Mucosa of stomach (tissue), 1 donor: Measurements from ENCODE around the gene SLC35E2B.
A peak's percentile ranks its signal among the peaks of the same experiment; 100 is the strongest.
"Not testable (repeated sequence)": the region's sequence is repeated elsewhere in the genome, so short reads cannot be mapped to it uniquely, and the experiment has no call there.

ENCODE experiments used
- H3K27me3 ChIP-seq: one replicate; pipeline ENCODE4 v1.7.0; 2013; ENCODE audit warnings: mild to moderate bottlenecking, low read length; ENCODE audit not compliant: control insufficient read depth, insufficient read depth
- H3K36me3 ChIP-seq: one replicate; pipeline ENCODE4 v1.7.0; 2013; ENCODE audit warnings: low read length; ENCODE audit not compliant: control insufficient read depth, insufficient read depth
- H3K4me1 ChIP-seq: one replicate; pipeline ENCODE4 v1.7.0; 2013; ENCODE audit warnings: mild to moderate bottlenecking, low read length; ENCODE audit not compliant: control insufficient read depth, insufficient read depth
- H3K4me3 ChIP-seq: one replicate; pipeline ENCODE4 v1.7.0; 2013; ENCODE audit warnings: low read length
- H3K9ac ChIP-seq: one replicate; pipeline ENCODE4 v1.7.0; 2013; ENCODE audit warnings: mild to moderate bottlenecking, low read length, moderate library complexity
- H3K9me3 ChIP-seq: one replicate; pipeline ENCODE4 v1.7.0; 2013; ENCODE audit warnings: mild to moderate bottlenecking, low read length, moderate library complexity; ENCODE audit not compliant: control insufficient read depth
- donor health status: Pancreatic carcinoma.

SLC35E2B gene

GRCh38 chr1:1692714-1693647 lies at the start of gene SLC35E2B:
Gene SLC35E2B, minus strand, starts transcription at chr1:1692795. Its CDS starts 16,096 bp downstream, at chr1:1676699.
- peak within 1 kb of the TSS; percentile 47 for H3K9ac ChIP-seq
- not testable (repeated sequence) for H3K27me3 ChIP-seq, H3K4me3 ChIP-seq, H3K36me3 ChIP-seq, H3K4me1 ChIP-seq, H3K9me3 ChIP-seq

GRCh38 chr1:1741013-1741412 lies 48.4 kb upstream of the SLC35E2B start:
- H3K9me3 ChIP-seq, H3K4me1 ChIP-seq, H3K9ac ChIP-seq: not testable (repeated sequence)

GRCh38 chr1:1738799-1739337 lies 46.3 kb upstream of the SLC35E2B start:
- H3K9me3 ChIP-seq, H3K27me3 ChIP-seq, H3K4me1 ChIP-seq, H3K36me3 ChIP-seq, H3K4me3 ChIP-seq, H3K9ac ChIP-seq: not testable (repeated sequence)

More at GRCh38 chr1:1741013-1741412, 48.4 kb upstream of the SLC35E2B start:
- H3K27me3 ChIP-seq, H3K4me3 ChIP-seq, H3K36me3 ChIP-seq: not testable (repeated sequence)

- not testable (repeated sequence) for H3K9ac ChIP-seq, H3K4me3 ChIP-seq, H3K36me3 ChIP-seq, H3K9me3 ChIP-seq, H3K4me1 ChIP-seq, H3K27me3 ChIP-seq
Measured at GRCh38 chr1:1737675-1738590, 45.3 kb upstream of the SLC35E2B start.

- H3K4me3 ChIP-seq = no peak overlapping the region
- H3K9ac ChIP-seq = no peak overlapping the region
- no peaks in the 10 kb centered on the region for H3K27me3 ChIP-seq
- no peaks in the 10 kb centered on the region for H3K9me3 ChIP-seq
- no peaks in the 10 kb centered on the region for H3K4me1 ChIP-seq
- H3K36me3 ChIP-seq = no peaks in the 10 kb centered on the region
Measured at GRCh38 chr1:1732381-1732780, 39.8 kb upstream of the SLC35E2B start.

- Histone ChIP-seq H3K4me3 (no peak overlapping the region), H3K4me1 (no peaks in the 10 kb centered on the region), H3K9me3 (no peaks in the 10 kb centered on the region), H3K36me3 (no peaks in the 10 kb centered on the region), H3K9ac (no peak overlapping the region), H3K27me3 (no peaks in the 10 kb centered on the region)
Measured at GRCh38 chr1:1730870-1731269, 38.3 kb upstream of the SLC35E2B start.

- not testable (repeated sequence) for H3K27me3 ChIP-seq, H3K36me3 ChIP-seq, H3K9me3 ChIP-seq, H3K4me3 ChIP-seq, H3K4me1 ChIP-seq, H3K9ac ChIP-seq
Measured at GRCh38 chr1:1730230-1730629, 37.6 kb upstream of the SLC35E2B start.

- not testable (repeated sequence) for H3K27me3 ChIP-seq, H3K9me3 ChIP-seq
Measured at GRCh38 chr1:1729116-1729816, 36.7 kb upstream of the SLC35E2B start.

GRCh38 chr1:1728308-1729005 lies 35.9 kb upstream of the SLC35E2B start:
- not testable (repeated sequence) for H3K4me1 ChIP-seq, H3K4me3 ChIP-seq, H3K9ac ChIP-seq, H3K9me3 ChIP-seq, H3K27me3 ChIP-seq, H3K36me3 ChIP-seq

More at GRCh38 chr1:1729116-1729816, 36.7 kb upstream of the SLC35E2B start:
- H3K9ac ChIP-seq, H3K36me3 ChIP-seq, H3K4me1 ChIP-seq, H3K4me3 ChIP-seq: not testable (repeated sequence)

GRCh38 chr1:1727131-1727651 lies 34.6 kb upstream of the SLC35E2B start:
- H3K4me3 ChIP-seq, H3K27me3 ChIP-seq, H3K36me3 ChIP-seq, H3K4me1 ChIP-seq, H3K9me3 ChIP-seq, H3K9ac ChIP-seq: not testable (repeated sequence)

GRCh38 chr1:1726088-1726487 lies 33.5 kb upstream of the SLC35E2B start:
- H3K27me3 ChIP-seq, H3K9me3 ChIP-seq, H3K4me1 ChIP-seq, H3K36me3 ChIP-seq, H3K4me3 ChIP-seq, H3K9ac ChIP-seq: not testable (repeated sequence)
